PC-9 (cell line): ENCODE data around the gene PRLR. TPM values are rescaled to one million over a fixed set of nuclear protein-coding genes. Genes with fewer than 3 reads are reported as not detected.

ENCODE experiments used
- BruUV-seq: library from RNA; stranded (reverse); fragments of 400-500 nt; replicated peaks from 2 replicates; lab custom pipeline; 2021; lab: Mats Ljungman, UMichigan
- CTCF ChIA-PET: fragments of 300-600 bp; sonication (Branson Sonifier 250); formaldehyde crosslinking; loops from one replicate; lab custom pipeline; 2022; ENCODE audit warnings: antibody characterized with exemption; lab: Charles Lee
- POLR2A ChIA-PET: fragments of 300-600 bp; sonication (Branson Sonifier 250); formaldehyde crosslinking; loops from one replicate; lab custom pipeline; 2022; ENCODE audit warnings: antibody characterized with exemption; ENCODE audit not compliant: unreplicated experiment; lab: Charles Lee
- DNase-seq, 2 experiments: peaks; one replicate each; pipeline versions ENCODE4 v3.0.0 to v3.0.0-alpha.2; 2015 to 2022; ENCODE audit warnings: mixed read lengths in 1 of 2
- H2AFZ ChIP-seq: fragments of 200-600 bp; sonication (generic); 2 replicates; pipeline ENCODE4 v1.8.1; 2017; ENCODE audit warnings: antibody characterized with exemption
- H3F3A ChIP-seq: fragments of 200-600 bp; sonication (generic); 2 replicates; pipeline ENCODE4 v1.8.1; 2017; ENCODE audit warnings: antibody characterized with exemption, mild to moderate bottlenecking, low read depth; ENCODE audit not compliant: insufficient read depth
- H3K27ac ChIP-seq: fragments of 200-600 bp; sonication (generic); 2 replicates; pipeline ENCODE4 v1.6.1; 2016; ENCODE audit warnings: mixed run types
- H3K27me3 ChIP-seq: fragments of 200-600 bp; sonication (generic); 2 replicates; pipeline ENCODE4 v1.6.1; 2016; ENCODE audit warnings: low read depth, mixed run types; ENCODE audit not compliant: insufficient read depth
- H3K36me3 ChIP-seq: fragments of 200-600 bp; sonication (generic); 2 replicates; pipeline ENCODE4 v1.6.1; 2016; ENCODE audit warnings: low read depth, mixed run types
- H3K4me1 ChIP-seq: fragments of 200-600 bp; sonication (generic); replicated peaks from 2 replicates; pipeline ENCODE4 v1.6.1; 2016; ENCODE audit warnings: mixed run types; ENCODE audit not compliant: insufficient read depth
- H3K4me2 ChIP-seq: fragments of 200-600 bp; sonication (generic); 2 replicates; pipeline ENCODE4 v1.6.1; 2017; ENCODE audit warnings: mixed run types
- H3K4me3 ChIP-seq: fragments of 200-600 bp; sonication (generic); 2 replicates; pipeline ENCODE4 v1.6.1; 2016; ENCODE audit warnings: mixed run types
- H3K79me2 ChIP-seq: fragments of 200-600 bp; sonication (generic); 2 replicates; pipeline ENCODE4 v1.6.1; 2017; ENCODE audit warnings: low read depth, mixed run types
- H3K9me2 ChIP-seq: fragments of 200-600 bp; sonication (generic); 2 replicates; pipeline ENCODE4 v1.8.1; 2017; ENCODE audit warnings: mild to moderate bottlenecking; ENCODE audit not compliant: insufficient read depth
- H3K9me3 ChIP-seq: fragments of 200-600 bp; sonication (generic); 2 replicates; pipeline ENCODE4 v1.8.1; 2016; ENCODE audit warnings: low read depth; ENCODE audit not compliant: insufficient read depth
- H4K20me1 ChIP-seq: fragments of 200-600 bp; sonication (generic); 2 replicates; pipeline ENCODE4 v1.8.1; 2017; ENCODE audit not compliant: insufficient read depth
- CTCF ChIP-seq: fragments of 200-600 bp; sonication (generic); conservative IDR thresholded peaks from 2 replicates; pipeline ENCODE4 v1.6.1; 2017; ENCODE audit warnings: mixed run types, antibody characterized with exemption, mild to moderate bottlenecking, moderate library complexity
- EZH2 ChIP-seq: fragments of 200-600 bp; sonication (generic); IDR thresholded peaks from 2 replicates; pipeline ENCODE4 v1.8.0; 2017; ENCODE audit warnings: antibody characterized with exemption, low read depth
- intact Hi-C: fragments of 100-400 bp; cut with micrococcal nuclease; formaldehyde crosslinking; loops from one replicate; pipeline ENCODE4 v1.10.0; 2022; ENCODE audit not compliant: unreplicated experiment
- total RNA-seq: library from RNA; stranded (reverse); gene quantifications from 2 replicates; pipeline ENCODE4 v1.2.3, GENCODE V29; 2021

The PRLR gene
- total RNA-seq, 1 experiment from 2014 or later, result not detected

GRCh38 chr5:35149041-35149440, 81.2 kb downstream of the PRLR start:
- Histone ChIP-seq H3F3A (no peaks in the 10 kb centered on the region), H3K27me3 (peaks cover 17% of the 10 kb centered on the region; the same call in 1 of the 2 replicates), H3K27ac (no peak overlapping the region), H3K4me3 (no peak overlapping the region), H4K20me1 (no peaks in the 10 kb centered on the region), H3K4me1 (no peaks in the 10 kb centered on the region), H3K4me2 (no peak overlapping the region), H3K79me2 (no peaks in the 10 kb centered on the region), H3K36me3 (no peaks in the 10 kb centered on the region), H2AFZ (no peak overlapping the region), H3K9me3 (no peaks in the 10 kb centered on the region), H3K9me2 (no peaks in the 10 kb centered on the region)
- CTCF ChIA-PET, result no interaction called here
- DNase-seq, result no peak
- no TSS peak for BruUV-seq
- intact Hi-C loops, result no loop called here
- POLR2A ChIA-PET, result interaction anchor here (0.6 kb wide), 1 partner anchor 20 kb away, joined by 4 read pairs; no protein-coding TSS in a partner anchor
- TF ChIP-seq CTCF, result no peak
- no peak for TF ChIP-seq EZH2

- no peaks in the 10 kb centered on the region for H3K4me1 ChIP-seq
- no peak overlapping the region for H3K27ac ChIP-seq
- H3K79me2 ChIP-seq, result no peaks in the 10 kb centered on the region
- no peak overlapping the region for H3K4me2 ChIP-seq
- POLR2A ChIA-PET, result no interaction called here
- BruUV-seq, result no TSS peak
- no peaks in the 10 kb centered on the region for H4K20me1 ChIP-seq
- no peaks in the 10 kb centered on the region for H3K9me2 ChIP-seq
- H3K4me3 ChIP-seq, result no peak overlapping the region
- H3F3A ChIP-seq, result no peaks in the 10 kb centered on the region
- no peaks in the 10 kb centered on the region for H3K36me3 ChIP-seq
- no peak overlapping the region for H2AFZ ChIP-seq
- intact Hi-C loops, result no loop called here
- TF ChIP-seq CTCF (no peak), EZH2 (no peak)
- CTCF ChIA-PET, result no interaction called here
- no peak for DNase-seq
- H3K27me3 ChIP-seq, result peaks cover 40% of the 10 kb centered on the region
- no peaks in the 10 kb centered on the region for H3K9me3 ChIP-seq
These were observed 83.9 kb downstream of the PRLR start for GRCh38 chr5:35146406-35146805.

- no peaks in the 10 kb centered on the region for H4K20me1 ChIP-seq
- no peak overlapping the region for H2AFZ ChIP-seq
- H3K9me2 ChIP-seq, result no peaks in the 10 kb centered on the region
- no peak overlapping the region for H3K4me2 ChIP-seq
- no peak overlapping the region for H3K27ac ChIP-seq
- intact Hi-C loops, result no loop called here
- DNase-seq, result no peak
- no TSS peak for BruUV-seq
- no peaks in the 10 kb centered on the region for H3K79me2 ChIP-seq
- ChIA-PET CTCF (no interaction called here), POLR2A (no interaction called here)
- peaks cover 42% of the 10 kb centered on the region; the same call in 1 of the 2 replicates for H3K27me3 ChIP-seq
- no peaks in the 10 kb centered on the region for H3K4me1 ChIP-seq
- TF ChIP-seq CTCF (no peak), EZH2 (no peak)
- no peaks in the 10 kb centered on the region for H3K36me3 ChIP-seq
- H3K4me3 ChIP-seq, result no peak overlapping the region
- no peaks in the 10 kb centered on the region for H3K9me3 ChIP-seq
- H3F3A ChIP-seq, result no peaks in the 10 kb centered on the region
These were observed 84.5 kb downstream of the PRLR start for GRCh38 chr5:35145691-35146317.
